ENCODE results near the gene GRXCR2.

The GRXCR2 gene

DNA sequence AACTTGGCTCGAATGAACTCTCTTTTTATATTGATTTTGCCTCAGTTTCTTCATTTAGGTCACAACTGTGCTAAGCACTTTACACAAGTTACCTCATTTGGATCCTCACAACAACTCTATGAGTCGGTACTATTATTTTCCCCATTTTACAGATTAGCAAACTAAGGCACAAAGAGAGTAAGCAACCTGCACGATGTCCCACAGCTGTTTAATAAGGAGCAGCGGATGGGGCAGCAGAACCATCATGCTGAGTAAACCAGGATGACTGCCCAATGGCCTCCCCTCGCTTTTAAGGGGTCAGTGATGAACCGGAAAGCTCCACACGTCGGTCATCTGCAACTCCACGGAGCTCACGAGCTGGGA lies 38.3 kb downstream of the GRXCR2 start:
- DNase-seq = no peak

DNA sequence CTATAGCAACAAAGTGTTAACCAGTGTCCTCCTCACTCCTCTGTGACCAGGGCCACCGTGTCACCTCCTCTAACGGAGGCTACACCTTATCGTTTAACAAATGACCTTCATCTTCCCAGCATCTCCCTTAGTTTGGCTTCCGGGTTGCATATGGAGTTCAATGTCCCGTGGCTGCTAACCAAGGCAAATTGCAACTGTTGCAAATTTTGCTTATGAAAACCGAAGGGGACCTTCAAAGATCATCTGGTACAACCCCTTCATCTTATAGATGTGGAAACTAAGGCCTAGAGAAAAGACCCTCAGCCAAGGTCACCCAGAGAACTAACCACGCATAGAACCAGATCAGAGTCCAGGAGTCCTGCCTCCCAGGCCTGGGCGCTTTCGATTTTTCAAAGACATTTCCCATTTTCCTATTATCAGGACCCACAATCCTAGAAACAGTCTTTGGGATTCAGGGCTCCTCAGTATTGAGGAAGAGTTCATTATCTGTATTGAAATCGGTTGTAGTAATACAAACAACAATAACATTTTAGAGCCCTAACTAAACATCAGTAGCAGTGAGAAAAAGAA lies 39.1 kb downstream of the GRXCR2 start:
- DNase-seq = no peak

DNA sequence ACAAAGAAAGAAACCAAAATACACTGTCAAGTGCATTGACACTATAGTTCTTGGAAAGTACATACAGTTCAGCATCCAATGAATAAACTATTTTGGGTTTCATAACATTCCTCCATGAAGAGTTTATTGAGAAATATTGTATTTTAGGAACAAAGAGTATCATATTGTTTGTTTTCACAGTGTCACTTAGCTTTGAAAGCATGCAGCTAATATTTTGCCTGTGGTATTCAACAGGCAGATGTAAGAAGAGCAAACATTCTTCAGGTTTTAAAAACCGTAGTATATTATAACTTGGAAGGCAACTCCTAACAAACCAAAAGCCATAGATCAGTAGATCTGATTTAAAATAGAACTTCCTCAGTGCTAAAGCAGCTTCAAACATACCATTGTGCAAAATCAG lies 42.2 kb downstream of the GRXCR2 start:
- DNase-seq = no peak

DNA sequence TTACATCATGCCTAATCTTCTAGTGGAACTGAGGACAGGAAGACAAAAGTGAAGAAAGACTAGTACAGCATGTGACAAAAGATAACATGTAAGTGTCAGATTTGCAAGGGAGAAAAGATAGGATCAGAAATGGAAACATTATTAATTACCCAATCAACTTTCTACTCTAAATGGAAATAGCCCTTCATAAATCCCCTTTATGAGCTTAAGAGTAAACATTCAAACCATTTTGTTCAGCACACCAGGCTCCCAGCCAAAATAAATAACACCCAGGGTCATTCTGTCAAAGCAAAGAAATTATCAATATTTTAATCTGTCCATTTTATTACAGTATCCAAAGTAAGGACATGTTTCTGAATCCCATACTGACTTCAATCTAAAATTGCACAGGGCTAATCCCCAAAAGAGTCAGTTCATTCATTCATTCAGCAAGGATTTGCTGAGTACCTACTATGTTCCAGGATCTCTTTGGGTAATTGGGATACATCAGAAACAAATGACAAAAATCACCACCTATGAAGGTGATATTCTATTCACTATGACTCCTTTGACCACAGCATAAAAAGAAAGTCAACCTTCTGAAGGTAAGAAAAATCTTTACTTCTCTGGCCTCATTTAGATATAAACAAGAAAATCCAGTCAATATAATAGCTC lies 43.0 kb downstream of the GRXCR2 start:
- no peak for DNase-seq

DNA sequence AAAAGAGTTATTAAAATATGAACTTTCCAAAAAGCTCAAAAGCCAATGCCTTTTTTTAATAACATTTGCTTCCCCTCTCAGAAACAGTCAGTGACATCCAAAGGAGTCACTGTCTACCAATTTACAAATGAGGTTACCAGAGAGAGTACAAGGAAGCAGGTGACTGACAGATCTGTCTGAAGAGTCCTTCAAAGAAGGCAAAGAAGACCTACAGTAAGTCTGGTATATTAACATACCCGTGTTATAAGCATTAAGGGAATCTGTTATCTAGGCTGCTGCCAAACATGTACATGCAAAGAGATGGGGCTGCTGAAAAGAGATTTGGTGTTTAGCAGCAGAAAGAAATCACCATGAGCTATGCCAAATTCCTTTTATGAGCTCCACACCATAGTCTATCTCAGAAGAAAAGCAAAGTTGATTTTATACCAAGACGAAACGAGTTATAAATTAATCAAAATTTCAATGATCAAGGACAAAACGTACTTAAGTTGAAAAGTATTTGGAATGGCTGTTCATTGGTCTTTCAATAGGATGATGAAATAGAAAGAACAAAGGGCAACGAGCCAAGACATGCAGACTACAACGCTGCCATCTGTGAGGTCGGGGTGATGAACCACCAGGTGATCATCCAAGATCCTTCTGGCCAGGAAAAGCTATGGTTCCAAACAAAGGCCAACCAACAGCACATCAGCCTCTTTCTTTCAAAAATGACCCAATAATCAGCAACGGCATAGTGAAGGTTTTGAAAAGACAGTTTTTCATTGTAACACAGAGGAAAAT lies 45.7 kb downstream of the GRXCR2 start:
- DNase-seq = no peak

DNA sequence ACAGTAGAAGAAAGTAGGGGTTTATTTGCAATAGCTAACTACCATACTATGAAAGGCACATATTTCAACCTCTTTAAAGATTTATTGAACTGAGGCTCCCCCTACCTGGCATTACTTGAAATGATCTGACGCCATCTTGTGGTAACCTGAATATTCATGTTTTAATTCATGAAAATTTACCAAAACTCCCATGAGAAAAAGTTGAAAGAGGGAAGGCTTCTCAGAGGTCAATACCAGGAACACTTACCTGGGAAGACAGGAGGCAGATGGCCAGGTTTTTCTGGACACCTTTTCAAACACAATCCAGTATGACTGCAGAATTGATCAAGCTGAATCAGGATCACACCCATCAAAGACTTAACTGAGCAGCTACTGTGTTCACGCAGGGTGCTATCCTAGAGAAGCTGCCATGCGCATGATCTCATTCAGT lies 47.0 kb downstream of the GRXCR2 start:
- DNase-seq = no peak

DNA sequence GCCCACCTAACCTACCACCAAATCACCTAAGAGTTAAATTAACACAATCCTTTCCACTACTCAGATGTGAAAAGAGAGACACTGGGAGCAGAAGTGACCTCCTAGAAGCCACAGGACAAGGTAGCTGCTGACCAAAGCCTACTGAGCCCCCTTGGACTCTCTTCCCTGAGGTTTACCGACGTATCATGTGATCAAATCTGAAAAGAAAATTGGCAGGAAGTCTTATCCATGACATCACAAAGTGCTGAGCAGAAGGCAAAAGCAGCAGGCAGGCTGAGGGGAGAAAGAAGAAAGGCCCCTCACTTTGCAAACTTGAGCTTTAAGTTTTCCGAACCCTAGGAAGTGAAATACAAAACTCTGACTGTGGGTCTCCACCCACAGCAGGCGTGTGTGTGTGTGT lies 48.8 kb downstream of the GRXCR2 start:
- no peak for DNase-seq

DNA sequence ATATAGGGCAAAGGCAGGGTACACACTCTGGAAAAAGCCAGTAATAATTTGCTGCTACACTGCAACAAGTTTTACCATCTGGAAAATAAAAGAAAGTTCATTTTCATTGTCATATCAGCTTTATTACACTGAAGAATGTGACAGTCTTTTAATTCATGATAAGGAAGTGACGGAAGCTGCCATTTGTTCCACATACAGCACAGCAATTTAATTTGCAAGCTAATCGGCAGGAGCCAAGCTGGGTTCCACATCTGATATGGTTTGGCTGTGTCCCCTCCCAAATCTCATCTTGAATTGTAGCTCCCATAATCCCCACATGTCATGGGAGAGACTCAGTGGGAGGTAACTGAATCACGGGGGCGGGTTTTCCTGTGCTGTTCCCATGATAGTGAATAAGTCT lies 54.2 kb downstream of the GRXCR2 start:
- no peak for DNase-seq

DNA sequence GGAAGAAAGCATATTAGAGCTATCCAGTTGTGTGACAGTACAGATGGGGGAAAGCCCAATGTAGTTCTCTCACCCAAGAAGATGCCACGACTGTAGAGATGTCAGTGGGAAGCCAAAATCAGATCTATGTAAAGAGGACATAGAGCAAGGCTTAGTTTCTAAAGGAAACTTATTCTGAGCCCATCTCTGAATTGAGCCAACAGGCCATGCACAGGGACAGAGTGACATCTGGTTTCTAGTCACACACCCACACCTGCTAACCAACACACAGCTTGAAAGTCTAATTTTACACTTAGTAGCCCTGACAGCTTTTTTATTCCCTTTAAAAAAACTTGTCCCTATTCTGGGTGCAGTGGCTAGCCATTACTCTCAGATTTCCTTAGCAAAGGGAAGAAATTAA lies 59.9 kb downstream of the GRXCR2 start:
- no peak for DNase-seq

DNA sequence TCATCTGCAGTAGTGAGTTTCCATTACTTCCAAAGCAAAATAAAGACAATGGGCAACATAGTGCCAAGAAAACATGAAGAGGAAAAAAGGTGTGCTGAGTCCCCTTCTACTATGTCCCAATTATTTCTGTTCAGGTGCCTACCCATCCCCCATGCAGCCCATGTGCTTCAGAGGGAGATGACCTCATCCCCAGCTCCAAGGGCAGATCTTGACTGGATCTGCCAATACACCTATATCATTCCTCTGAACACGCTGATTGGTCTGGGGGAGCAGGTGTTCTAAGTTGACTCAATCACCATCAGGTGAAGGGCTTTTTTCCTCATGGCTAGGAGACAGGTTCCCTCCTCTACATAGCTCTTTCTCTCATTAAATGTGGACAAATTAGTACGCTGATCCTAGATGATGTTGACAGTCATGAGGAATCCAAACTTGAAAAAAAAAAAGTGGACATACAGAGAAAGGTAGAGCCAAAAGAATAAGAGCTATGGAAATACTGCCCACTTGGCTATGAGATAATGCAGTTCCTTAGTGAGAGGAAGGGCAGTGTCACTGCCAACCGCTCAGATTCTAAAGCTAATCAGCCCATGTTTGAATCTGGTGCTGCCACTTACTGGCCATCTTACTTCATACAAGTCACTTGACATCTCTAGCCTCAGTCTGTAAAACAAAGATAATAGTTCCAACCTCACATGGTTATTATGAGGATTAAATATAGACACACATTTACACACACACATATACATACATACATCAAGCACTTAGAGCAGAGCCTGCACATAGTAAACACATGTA lies 60.8 kb downstream of the GRXCR2 start:
- DNase-seq = no peak

Data from DMS79 (cell line).